Stimulated activated CD8-positive, alpha-beta memory T cell treated with anti-CD3 and anti-CD28 coated beads, Interleukin-15, amount 100 ng/mL, for 1 hour (primary cell): Measurements from ENCODE around the gene LMTK3.
A peak's percentile ranks its signal among the peaks of the same experiment; 100 is the strongest.
"Not testable (repeated sequence)": the region's sequence is repeated elsewhere in the genome, so short reads cannot be mapped to it uniquely, and the experiment has no call there.

Experiments
- DNase-seq: peaks from one replicate; pipeline ENCODE4 v3.0.0-alpha.2; 2020; ENCODE audit warnings: low read depth

LMTK3 gene

GRCh38 chr19:48486706-48487105, 24.9 kb downstream of the LMTK3 start:
- not testable (repeated sequence) for DNase-seq

- no peak for DNase-seq
Measured at GRCh38 chr19:48484931-48485612, 26.6 kb downstream of the LMTK3 start.

- DNase-seq = no peak
Measured at GRCh38 chr19:48484247-48484893, 27.3 kb downstream of the LMTK3 start.

GRCh38 chr19:48483301-48483700, 28.3 kb downstream of the LMTK3 start:
- no peak for DNase-seq

- no peak for DNase-seq
Measured at GRCh38 chr19:48481846-48482639, 29.6 kb downstream of the LMTK3 start.

- DNase-seq = no peak
Measured at GRCh38 chr19:48480558-48481500, 30.8 kb downstream of the LMTK3 start.

- DNase-seq = peak; percentile 15
Measured at GRCh38 chr19:48480183-48480557, 31.5 kb downstream of the LMTK3 start.

- no peak for DNase-seq
Measured at GRCh38 chr19:48479686-48480085, 31.9 kb downstream of the LMTK3 start.

- DNase-seq = no peak
Measured at GRCh38 chr19:48478339-48479256, 33.0 kb downstream of the LMTK3 start.

GRCh38 chr19:48477698-48478338, 33.8 kb downstream of the LMTK3 start:
- no peak for DNase-seq

GRCh38 chr19:48477067-48477685, 34.5 kb downstream of the LMTK3 start:
- no peak for DNase-seq

GRCh38 chr19:48476176-48476575, 35.5 kb downstream of the LMTK3 start:
- no peak for DNase-seq

- DNase-seq = no peak
Measured at GRCh38 chr19:48475369-48476068, 36.1 kb downstream of the LMTK3 start.

- no peak for DNase-seq
Measured at GRCh38 chr19:48474084-48474592, 37.5 kb downstream of the LMTK3 start.

- no peak for DNase-seq
Measured at GRCh38 chr19:48473161-48473966, 38.3 kb downstream of the LMTK3 start.

GRCh38 chr19:48471836-48472235, 39.8 kb downstream of the LMTK3 start:
- DNase-seq = no peak

GRCh38 chr19:48470856-48471255, 40.8 kb downstream of the LMTK3 start:
- DNase-seq = no peak
